H7 (cell line): ENCODE data around the gene EXOC6B. TPM values are rescaled to one million over a fixed set of nuclear protein-coding genes. Genes with fewer than 3 reads are reported as not detected.

Source experiments
- DNase-seq: peaks from one replicate; pipeline ENCODE4 v3.0.0; 2012
- H3K27me3 ChIP-seq: 2 replicates; pipeline ENCODE4 v1.6.0; 2011; ENCODE audit warnings: mild to moderate bottlenecking, low read length; ENCODE audit not compliant: control insufficient read depth, insufficient read depth
- H3K36me3 ChIP-seq: replicated peaks from 2 replicates; pipeline ENCODE4 v1.5.1; 2011; ENCODE audit warnings: low read length; ENCODE audit not compliant: control insufficient read depth, insufficient read depth
- H3K4me3 ChIP-seq: 2 replicates; pipeline ENCODE4 v1.5.1; 2011; ENCODE audit warnings: low read depth, mild to moderate bottlenecking, control low read depth, low read length, moderate library complexity; ENCODE audit not compliant: insufficient read depth
- total RNA-seq: library from RNA; depleted of rRNA; stranded (reverse); fragments of >200 nt; shearing (Covaris generic); gene quantifications from 2 replicates; pipeline ENCODE4 v1.2.3, GENCODE V29; 2014

The EXOC6B gene
- total RNA-seq, 1 experiment from 2014 or later = 20.5 TPM

DNA sequence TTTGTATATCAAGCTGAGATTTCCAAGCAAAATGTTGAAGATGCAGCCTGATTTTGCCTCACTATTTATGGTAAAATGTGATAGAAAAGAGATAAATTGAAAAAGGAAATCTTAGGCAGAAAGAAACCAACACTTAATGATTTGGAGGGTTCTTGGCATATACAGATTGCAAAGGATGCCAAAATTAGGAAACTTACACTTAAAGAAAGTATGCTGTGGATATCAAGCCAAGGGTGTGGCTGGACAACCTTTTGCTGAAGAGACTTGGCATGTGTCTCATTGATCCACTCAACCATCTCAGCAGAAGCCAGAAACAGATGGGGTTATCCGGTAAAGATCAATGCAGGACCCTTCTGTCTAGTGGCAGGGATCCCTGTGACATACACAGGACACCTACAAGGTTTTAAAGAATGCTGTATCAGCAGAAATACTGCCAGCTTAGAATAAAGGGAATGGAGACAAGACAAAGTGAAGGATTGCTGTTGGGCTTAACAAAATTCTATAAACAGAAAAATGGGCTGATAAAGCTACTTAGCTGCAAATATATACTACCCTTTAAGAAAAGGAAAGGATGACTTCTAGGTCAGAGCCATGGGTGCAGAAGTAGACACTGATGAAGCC is 570.9 kb downstream of the EXOC6B start:
- no peaks in the 10 kb centered on the region for H3K36me3 ChIP-seq
- DNase-seq = no peak
- H3K27me3 ChIP-seq = no peaks in the 10 kb centered on the region
- no peak overlapping the region for H3K4me3 ChIP-seq

- DNase-seq = no peak
- Histone ChIP-seq H3K36me3 (no peaks in the 10 kb centered on the region), H3K27me3 (no peaks in the 10 kb centered on the region), H3K4me3 (no peak overlapping the region)
Measured at GRCh38 chr2:72238311-72238710, 587.5 kb downstream of the EXOC6B start.

- Histone ChIP-seq H3K27me3 (no peaks in the 10 kb centered on the region), H3K36me3 (no peaks in the 10 kb centered on the region), H3K4me3 (no peak overlapping the region)
- no peak for DNase-seq
Measured at GRCh38 chr2:72237549-72237948, 588.3 kb downstream of the EXOC6B start.

DNA sequence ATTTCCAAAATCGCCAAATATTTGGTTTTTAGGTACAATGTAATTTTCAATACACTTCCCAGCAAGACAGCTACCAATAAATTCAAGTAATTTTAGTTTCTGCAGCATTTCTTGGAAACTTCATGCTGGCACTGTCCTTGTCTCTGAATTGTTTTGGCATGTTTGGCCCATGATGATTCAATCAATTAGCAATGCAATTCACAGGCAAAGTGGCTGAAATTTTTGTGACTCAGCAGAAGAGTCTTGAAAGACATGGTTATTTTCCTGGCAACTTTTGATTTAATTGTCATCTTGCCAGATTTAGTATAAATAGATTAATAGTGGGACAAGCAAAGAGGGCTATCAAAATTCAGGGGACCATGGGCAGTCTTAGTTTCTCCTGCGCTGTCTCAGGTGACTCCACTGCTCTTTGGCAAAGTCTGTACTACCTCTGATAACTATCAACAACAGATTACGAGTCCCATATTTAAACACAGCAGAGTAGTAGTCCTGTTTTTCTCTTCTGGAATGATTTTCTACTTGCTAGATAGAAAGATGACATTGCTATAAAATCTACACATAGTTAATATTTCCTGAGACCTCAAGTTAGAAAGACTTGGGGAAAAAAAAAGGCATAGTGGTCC is 589.3 kb downstream of the EXOC6B start:
- DNase-seq = no peak
- Histone ChIP-seq H3K27me3 (no peaks in the 10 kb centered on the region), H3K36me3 (no peaks in the 10 kb centered on the region), H3K4me3 (no peak overlapping the region)

GRCh38 chr2:72235497-72236415 is 590.1 kb downstream of the EXOC6B start:
- H3K4me3 ChIP-seq = no peak overlapping the region
- no peaks in the 10 kb centered on the region for H3K36me3 ChIP-seq
- no peak for DNase-seq

GRCh38 chr2:72233211-72233610 is 592.6 kb downstream of the EXOC6B start:
- Histone ChIP-seq H3K27me3 (no peaks in the 10 kb centered on the region), H3K4me3 (no peak overlapping the region), H3K36me3 (no peaks in the 10 kb centered on the region)
- DNase-seq = no peak

More at GRCh38 chr2:72235497-72236415, 590.1 kb downstream of the EXOC6B start:
- no peaks in the 10 kb centered on the region for H3K27me3 ChIP-seq

DNA sequence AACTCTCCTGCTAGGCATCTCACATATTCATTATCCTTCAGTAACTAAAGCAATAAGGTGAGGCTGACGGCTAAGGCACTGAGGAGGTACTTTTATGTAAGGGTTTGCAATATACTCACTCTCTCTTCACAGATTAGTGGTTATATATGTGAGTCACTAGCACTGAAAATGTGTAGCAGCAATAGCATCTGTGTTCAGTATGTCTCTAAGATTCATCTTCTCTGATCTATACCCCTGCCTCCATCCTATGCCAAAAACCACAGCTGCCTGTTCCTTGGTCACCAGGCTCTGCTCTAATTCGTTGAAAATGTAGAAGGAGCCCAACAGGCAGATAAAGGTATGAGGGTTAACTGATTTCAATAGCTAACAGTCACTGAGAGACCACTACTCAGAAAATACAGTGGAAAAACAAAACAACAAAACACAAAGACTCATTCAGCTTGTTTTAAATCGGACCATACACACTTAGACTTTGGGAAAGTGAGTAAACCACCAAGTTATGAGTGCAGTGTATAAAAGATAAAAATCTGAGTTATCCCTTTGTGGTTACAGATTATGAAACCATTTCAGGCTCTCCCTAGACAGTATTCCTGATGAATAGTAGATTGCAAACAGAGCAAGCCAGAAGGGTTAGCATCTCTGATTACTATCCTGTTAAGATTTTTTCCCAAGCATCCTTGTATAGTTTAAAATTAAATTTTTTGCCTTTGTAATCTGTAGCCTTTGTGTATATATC is 602.8 kb downstream of the EXOC6B start:
- DNase-seq = no peak
- Histone ChIP-seq H3K36me3 (no peaks in the 10 kb centered on the region), H3K4me3 (no peak overlapping the region), H3K27me3 (no peaks in the 10 kb centered on the region)

DNA sequence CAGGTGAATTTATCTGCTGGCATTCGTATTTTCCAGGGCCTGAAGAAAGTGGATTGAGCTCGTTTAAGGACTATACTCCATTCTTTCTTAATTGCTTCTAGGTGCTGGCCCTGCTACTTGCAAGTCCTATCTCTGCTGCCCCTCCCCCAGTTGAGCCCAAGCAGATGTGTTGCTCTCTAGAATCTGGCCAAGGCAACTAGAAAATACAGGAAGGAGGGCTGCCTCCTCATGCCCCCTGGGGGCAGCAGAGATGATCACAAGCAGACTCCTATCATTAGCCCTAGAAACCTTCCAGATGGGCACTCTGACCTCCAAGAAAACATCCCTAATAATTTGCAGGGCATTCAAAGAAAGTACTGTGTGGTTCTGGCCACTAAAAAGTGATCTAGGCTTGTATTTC is 605.7 kb downstream of the EXOC6B start:
- Histone ChIP-seq H3K27me3 (no peaks in the 10 kb centered on the region), H3K36me3 (no peaks in the 10 kb centered on the region), H3K4me3 (no peak overlapping the region)
- DNase-seq = peak; percentile 68

GRCh38 chr2:72214429-72215143 is 611.2 kb downstream of the EXOC6B start:
- Histone ChIP-seq H3K27me3 (no peaks in the 10 kb centered on the region), H3K4me3 (no peak overlapping the region), H3K36me3 (no peaks in the 10 kb centered on the region)
- no peak for DNase-seq

DNA sequence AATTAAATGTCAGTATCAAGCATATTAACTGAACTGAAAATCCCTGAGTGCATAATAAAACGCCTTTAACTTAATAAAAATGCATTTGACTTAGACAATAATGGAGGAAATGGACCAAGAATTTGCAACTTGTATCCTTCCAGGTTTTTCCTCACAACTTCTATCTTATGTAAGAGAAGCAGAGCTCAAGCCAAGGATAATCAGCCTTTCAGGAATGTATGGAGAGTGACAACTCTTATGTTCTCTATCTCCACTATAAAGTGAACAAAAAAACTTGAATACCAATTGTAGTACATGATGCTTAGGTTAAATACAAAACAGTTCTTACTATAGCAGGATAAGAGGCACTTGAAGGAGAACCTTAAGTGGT is 613.4 kb downstream of the EXOC6B start:
- no peaks in the 10 kb centered on the region for H3K36me3 ChIP-seq
- no peaks in the 10 kb centered on the region for H3K27me3 ChIP-seq
- H3K4me3 ChIP-seq = no peak overlapping the region
- DNase-seq = no peak

DNA sequence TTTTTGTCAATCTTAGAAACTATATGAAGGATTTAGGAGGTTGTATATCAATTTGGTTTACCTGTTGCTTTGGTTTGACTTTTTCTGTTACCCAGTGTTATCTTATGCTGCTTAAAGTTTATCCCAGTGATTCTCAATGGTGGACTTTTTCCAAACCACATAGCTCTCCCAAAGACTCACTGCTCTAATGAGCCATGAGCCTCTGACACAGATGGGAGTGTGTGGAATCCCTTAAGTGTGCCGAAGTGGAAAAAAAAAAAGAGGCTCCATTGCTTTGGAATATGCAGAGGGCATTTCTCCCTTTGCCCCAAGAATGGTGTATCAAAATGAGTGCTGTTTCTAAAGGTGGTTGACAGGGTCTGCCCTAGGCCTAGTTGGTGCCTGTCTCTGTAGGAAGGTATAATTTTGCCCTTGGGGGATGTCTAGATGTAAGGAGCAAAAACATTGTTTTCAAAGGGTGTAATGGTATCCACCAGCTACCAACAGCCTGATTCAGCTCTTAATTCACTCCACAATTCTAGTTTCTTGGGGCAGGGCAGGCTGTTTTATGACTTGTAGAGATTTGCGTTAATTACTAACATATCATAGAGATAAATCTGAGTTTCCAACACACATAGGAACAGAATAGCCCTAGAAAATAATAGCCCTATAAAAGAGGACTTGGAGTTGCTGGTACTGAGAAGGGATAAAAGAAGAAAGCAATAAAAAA is 613.9 kb downstream of the EXOC6B start:
- no peak overlapping the region for H3K4me3 ChIP-seq
- no peak for DNase-seq
- no peaks in the 10 kb centered on the region for H3K36me3 ChIP-seq
- H3K27me3 ChIP-seq = no peaks in the 10 kb centered on the region

DNA sequence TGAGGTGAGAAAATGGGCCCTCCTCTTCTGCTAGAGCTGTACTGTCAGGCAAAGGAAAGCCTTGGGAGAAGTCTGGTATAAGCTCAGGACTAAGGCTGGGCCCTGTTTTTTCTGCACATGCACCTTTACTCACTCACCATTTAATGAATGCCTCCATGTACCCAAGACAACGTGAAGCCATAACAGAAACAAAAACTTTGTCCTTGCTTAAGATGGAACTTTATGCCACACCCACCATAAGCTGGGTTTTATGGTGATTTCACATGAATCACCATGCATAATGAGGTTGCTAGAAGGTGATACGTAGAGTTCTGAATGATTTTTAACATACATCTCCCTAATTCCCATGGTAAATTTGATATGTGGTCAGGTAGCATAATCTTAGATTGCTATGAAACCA is 614.5 kb downstream of the EXOC6B start:
- H3K27me3 ChIP-seq = no peaks in the 10 kb centered on the region
- DNase-seq = no peak
- H3K36me3 ChIP-seq = no peaks in the 10 kb centered on the region
- no peak overlapping the region for H3K4me3 ChIP-seq

- no peak for DNase-seq
- no peaks in the 10 kb centered on the region for H3K36me3 ChIP-seq
Measured at GRCh38 chr2:72210470-72210869, 615.4 kb downstream of the EXOC6B start.

More at GRCh38 chr2:72210470-72210869, 615.4 kb downstream of the EXOC6B start:
- H3K27me3 ChIP-seq = no peaks in the 10 kb centered on the region
- no peak overlapping the region for H3K4me3 ChIP-seq
